ENCODE measurements around the gene SKIC3.

Gene SKIC3

DNA sequence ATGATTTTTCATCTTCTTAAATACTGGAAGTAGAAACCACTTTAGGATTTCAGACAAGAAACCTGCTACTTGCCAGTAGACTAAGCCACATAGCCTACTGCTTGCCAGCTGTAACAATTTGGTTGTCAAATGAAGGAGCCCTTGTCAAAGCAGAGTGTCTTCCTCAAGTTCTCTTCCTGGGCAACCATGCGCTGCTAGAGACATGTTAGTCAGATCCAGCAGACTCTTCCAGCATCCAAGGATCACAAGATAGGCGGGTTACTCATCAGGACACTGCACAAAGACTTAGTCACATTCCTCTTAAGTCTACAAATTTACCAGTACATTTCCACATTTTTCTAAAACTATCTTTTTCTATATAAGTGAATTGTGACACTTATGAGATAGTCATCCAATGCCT lies 24.4 kb downstream of the SKIC3 start:
- DNase-seq = no peak

DNA sequence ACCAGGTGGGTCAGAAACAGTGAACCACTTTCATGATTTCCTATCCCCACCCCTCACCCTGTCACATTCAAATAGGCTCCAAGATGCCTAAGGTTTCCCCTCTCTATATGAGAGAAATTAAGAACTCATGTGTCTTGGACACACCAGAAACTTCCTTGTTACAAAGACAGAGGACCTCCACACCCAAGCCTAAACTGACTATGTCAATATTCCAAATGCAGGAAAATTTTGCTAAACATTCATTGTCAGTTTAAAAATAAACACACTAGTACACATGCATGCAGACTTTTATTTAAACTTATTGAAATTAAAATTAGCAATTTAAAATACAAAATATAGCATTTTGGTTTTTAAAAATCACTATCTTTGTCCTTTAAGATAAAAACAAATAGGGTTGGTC lies 26.2 kb downstream of the SKIC3 start:
- DNase-seq = no peak

DNA sequence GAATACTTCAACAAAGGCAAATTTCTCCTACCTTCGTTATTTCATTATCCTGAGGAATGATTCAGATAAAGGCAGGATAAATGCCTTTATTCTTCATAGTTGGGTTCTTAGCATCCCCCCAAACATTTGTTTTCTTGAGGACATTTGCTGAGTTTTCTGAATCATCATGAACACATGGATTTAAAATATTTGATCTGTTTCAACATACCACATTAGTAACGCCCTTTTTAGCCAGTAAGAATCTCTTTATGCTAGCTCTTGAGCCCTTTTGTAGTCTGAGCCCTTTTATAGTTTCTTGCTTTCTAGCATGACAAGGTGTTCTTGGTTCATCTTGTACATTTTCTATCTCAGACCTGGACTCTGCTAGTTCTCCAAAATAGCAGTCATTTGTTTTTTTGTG lies 27.9 kb downstream of the SKIC3 start:
- no peak for DNase-seq

DNA sequence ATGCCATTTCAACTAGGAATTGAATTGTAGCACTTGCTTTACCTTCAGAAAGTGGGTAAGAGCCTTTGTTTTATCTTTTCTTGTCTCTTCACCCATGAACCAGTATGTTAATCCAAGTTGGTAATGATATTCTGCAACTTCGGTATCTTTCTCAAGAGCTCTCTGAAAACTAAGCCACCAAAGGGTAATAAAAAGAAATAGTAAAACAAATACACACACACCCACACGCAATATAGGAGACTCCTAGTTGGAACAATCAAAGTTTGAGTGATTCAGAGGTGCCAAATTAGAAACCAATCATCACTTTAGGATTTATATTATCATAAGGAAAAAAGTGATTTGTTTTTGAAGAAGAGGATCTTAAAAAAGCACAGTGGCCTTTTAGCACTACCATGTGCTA lies 30.4 kb downstream of the SKIC3 start:
- no peak for DNase-seq

DNA sequence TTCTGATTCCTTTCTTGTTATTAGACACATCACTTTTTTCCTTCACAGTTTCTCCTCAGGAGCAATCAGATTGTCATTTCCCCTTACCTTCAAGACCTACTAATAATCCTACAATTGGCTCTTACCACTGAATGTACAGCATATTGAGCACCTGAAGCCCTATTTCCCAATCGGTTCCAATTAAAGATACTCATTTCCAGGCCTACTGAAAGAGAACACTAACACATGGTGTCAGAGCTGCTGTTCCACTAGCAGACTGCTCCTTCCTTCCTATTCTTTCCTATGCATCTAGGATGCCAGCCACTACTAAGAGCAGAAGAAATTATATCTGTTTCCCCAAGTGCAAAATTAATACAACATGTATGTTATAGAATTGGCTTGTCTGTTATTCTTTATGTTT lies 34.6 kb downstream of the SKIC3 start:
- DNase-seq = no peak

DNA sequence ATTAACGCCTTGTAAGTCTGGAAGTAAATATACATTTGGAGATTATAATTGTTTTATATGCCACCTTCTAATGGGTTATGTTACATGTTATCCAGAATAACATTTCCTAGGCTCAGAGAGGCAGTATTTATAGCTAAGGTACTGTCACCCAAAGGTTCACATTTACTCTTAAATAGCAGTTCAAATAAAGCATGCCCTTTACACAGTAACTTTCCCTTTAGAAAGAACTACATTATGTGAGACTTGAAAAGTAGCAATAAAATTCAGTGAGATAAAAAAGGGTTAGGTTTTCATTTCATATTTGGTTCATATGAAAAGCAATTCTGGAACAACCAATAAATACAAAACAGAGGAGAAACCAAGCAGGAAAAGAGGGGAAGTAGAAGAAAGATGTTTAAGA lies 35.1 kb downstream of the SKIC3 start:
- DNase-seq = no peak

DNA sequence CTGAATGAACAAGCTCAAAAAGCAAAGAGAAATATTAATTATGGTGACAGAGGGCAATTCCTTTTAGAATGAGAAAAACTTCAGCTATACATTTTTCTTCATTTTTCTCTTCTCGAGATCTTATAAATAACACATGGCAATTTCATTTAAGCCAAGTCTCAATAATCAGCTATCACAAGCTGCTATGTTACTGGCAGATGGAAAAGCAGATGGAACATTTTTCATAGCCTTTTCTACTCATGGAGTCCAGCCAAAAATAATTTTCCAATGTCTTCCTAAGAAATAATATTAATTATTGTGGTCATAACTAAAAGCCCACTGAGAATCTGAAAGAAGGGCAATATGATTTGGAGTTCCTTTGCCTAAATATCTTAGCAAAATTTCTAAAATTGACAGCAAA lies 35.6 kb downstream of the SKIC3 start:
- no peak for DNase-seq

DNA sequence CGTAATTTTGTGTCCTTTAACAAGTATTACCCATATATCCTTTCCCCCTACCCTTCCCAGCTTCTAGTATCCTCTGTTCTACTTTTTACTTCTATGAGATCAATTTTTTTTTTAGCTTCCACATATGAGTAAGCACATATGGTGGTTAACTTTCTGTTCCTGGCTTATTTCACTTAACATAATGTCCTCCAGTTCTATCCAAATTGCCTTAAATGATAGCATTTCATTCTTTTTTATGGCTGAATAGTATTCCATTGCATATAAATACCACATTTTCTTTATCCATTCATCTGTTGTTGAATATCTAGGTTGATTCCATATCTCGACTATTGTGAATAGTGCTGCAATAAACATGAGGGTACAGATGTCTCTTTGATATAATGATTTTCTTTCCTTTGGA lies 36.4 kb downstream of the SKIC3 start:
- DNase-seq = no peak

DNA sequence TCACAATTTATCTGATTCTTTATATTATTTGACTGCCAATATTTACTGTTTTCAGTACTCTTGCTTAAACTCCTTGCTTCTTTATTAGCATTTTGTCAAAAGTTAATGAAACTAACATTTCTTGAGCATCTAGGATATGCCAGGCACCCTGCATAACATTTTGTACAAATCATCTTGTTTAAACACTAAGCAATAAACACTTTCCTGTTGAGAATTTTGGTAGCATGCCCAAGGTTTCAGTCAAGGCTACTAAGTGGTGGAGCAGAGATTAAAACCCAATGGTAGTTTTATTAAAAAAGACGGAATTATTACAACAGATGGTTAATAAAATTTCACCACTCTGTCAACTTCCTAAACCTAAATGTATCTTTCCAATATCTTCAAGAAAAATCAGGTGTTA lies 43.2 kb downstream of the SKIC3 start:
- no peak for DNase-seq

DNA sequence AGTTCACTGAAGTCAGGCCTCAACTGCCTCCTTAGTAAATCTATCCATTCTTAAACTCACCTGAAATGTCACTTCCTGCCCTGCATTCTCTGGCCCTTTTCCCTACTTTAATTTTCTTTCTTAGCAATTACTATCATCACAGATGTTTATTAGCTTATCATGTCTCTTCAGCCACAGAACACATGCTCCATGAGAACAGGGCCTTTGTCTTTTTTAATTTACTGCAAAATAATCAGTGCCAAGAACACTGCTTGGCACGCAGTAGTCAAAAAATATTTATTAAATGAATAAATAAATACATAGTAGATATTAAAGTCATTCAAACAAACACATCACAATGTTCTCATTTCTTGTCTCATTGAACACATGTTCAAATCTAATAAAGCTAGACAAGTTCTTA lies 46.2 kb downstream of the SKIC3 start:
- DNase-seq = no peak

All from NCI-H1417 (cell line).